ENCODE measurements around the gene NCAM1.

DNA sequence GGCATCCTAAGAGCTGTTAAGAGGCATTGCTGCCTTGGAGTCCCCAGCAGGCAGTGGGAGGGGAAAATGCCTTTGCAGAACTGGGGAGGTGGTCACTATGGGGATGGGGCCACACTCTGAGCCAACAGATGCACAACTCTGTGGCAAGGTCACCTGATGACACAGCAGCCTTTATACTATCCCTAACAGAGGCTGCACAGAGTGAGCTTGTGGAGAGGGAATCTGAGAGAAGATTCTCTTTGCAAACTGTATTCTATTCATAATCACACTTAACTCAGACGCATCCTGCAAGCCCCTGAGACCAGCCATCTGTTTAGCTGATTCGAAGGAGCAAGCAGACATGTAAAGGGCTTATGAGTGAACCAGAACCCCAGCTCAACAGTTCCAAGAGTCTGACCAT lies 304.1 kb downstream of the NCAM1 start:
- TF ChIP-seq POLR2AphosphoS5 (IDR thresholded peaks at IDR 0.05) (no peak), EP300 (IDR thresholded peaks at IDR 0.05) (no peak), POLR2A (IDR thresholded peaks at IDR 0.05) (no peak)
- TF ChIP-seq, protein P1, sequence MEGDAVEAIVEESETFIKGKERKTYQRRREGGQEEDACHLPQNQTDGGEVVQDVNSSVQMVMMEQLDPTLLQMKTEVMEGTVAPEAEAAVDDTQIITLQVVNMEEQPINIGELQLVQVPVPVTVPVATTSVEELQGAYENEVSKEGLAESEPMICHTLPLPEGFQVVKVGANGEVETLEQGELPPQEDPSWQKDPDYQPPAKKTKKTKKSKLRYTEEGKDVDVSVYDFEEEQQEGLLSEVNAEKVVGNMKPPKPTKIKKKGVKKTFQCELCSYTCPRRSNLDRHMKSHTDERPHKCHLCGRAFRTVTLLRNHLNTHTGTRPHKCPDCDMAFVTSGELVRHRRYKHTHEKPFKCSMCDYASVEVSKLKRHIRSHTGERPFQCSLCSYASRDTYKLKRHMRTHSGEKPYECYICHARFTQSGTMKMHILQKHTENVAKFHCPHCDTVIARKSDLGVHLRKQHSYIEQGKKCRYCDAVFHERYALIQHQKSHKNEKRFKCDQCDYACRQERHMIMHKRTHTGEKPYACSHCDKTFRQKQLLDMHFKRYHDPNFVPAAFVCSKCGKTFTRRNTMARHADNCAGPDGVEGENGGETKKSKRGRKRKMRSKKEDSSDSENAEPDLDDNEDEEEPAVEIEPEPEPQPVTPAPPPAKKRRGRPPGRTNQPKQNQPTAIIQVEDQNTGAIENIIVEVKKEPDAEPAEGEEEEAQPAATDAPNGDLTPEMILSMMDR (IDR thresholded peaks at IDR 0.05): no peak

Data from upper lobe of left lung (tissue), 4 donors.